ENCODE data around the gene CPA2. TPM values are rescaled to one million over a fixed set of nuclear protein-coding genes. Genes with fewer than 3 reads are reported as not detected.
"Not testable (repeated sequence)": the region's sequence is repeated elsewhere in the genome, so short reads cannot be mapped to it uniquely, and the experiment has no call there.

CPA2 gene
- polyA plus RNA-seq, 2 of the 4 experiments (the other 2 are of a cell fraction) = not detected

DNA sequence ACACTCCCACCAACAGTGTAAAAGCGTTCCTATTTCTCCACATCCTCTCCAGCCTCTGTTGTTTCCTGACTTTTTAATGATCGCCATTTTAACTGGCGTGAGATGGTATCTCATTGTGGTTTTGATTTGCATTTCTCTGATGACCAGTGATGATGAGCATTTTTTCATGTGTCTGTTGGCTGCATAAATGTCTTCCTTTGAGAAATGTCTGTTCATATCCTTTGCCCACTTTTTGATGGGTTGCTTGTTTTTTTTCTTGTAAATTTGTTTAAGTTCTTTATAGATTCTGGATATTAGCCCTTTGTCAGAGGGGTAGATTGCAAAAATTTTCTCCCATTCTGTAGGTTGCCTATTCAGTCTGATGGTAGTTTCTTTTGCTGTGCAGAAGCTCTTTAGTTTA lies 17.0 kb upstream of the CPA2 start:
- 61% methylated on average over 3 of the region's 3 CpGs for WGBS (ENCODE audit: missing lambda C conversion rate)
- H3K4me1 ChIP-seq; ATAC-seq; H3K4me3 ChIP-seq; H3K27ac ChIP-seq; H3K9me3 ChIP-seq; POLR2A ChIA-PET; H3K4me2 ChIP-seq; FAIRE-seq; CTCF ChIA-PET; DNase-seq (ENCODE audit: low read depth in 1 of 2, low spot score in 1 of 2): not testable (repeated sequence)

DNA sequence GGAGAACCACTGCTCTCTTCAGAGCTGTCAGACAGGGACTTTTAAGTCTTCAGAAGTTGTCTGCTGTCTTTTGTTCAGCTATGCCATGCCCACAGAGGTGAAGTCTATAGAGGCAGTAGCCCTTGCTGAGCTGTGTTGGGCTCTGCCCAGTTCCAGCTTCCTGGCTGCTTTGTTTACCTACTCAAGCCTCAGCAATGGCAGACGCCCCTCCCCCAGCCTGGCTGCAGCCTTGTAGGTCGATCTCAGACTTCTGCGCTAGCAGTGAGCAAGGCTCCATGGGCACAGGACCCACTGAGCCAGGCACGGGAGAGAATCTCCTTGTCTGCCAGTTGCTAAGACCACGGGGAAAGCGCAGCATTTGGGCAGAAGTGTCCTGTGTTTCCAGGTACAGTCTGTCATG lies 12.1 kb upstream of the CPA2 start:
- CTCF ChIA-PET = interaction anchor here (1.0 kb wide), 1 partner anchor 11 kb away, joined by 4 read pairs; no protein-coding TSS in a partner anchor

DNA sequence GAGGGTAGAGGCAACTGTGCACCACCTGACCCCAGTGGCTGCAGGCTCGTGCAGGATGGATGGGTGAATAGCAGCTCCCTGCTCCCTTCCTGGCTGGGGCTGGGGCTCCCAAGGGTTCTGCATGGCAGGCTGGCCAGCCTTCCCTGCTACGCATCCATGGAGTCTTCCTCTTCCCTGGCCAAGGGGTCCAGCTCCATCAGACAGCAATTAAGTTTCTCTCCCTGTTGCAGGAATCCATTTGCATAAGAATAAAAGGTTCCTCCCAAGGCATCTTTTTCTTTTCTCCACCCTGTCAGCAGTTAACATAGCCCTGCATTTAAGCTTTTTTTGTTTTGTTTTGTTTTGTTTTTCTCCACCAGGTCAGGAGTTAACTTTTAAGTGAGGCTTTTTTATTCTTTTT lies 10.0 kb upstream of the CPA2 start:
- TF ChIP-seq MYC (IDR thresholded peaks at IDR 0.05; ENCODE audit: borderline replicate concordance, low read length) = no peak
- TF ChIP-seq RCOR1 (IDR thresholded peaks at IDR 0.05; ENCODE audit: low read depth, low read length) = no peak
- TF ChIP-seq HEYL (CRISPR knock-in tag; IDR thresholded peaks at IDR 0.05) = no peak
- Histone ChIP-seq H3K4me3 (no peak overlapping the region), H3K9me3 (peaks cover 31% of the 10 kb centered on the region), H3K27ac (no peak overlapping the region), H3K4me2 (no peak overlapping the region), H3K4me1 (no peaks in the 10 kb centered on the region)
- ChIA-PET POLR2A (no interaction called here), CTCF (no interaction called here)
- 38% methylated on average over 2 of the region's 2 CpGs for WGBS (ENCODE audit: missing lambda C conversion rate)
- FAIRE-seq (no peak), ATAC-seq (no peak), DNase-seq (ENCODE audit: low read depth in 1 of 2, low spot score in 1 of 2) (no peak)

More for the DNA sequence above, 12.1 kb upstream of the CPA2 start:
- FAIRE-seq = no peak
- 50% methylated on average over 5 of the region's 6 CpGs for WGBS (ENCODE audit: missing lambda C conversion rate)
- Histone ChIP-seq H3K27ac (no peak overlapping the region), H3K4me1 (no peaks in the 10 kb centered on the region), H3K9me3 (peaks cover 28% of the 10 kb centered on the region), H3K4me3 (no peak overlapping the region), H3K4me2 (no peak overlapping the region)
- POLR2A ChIA-PET = no interaction called here
- TF ChIP-seq GATA3 (IDR thresholded peaks at IDR 0.05; ENCODE audit: borderline replicate concordance) (no peak), RCOR1 (IDR thresholded peaks at IDR 0.05; ENCODE audit: low read depth, low read length) (no peak), CBX8 (IDR thresholded peaks at IDR 0.05) (no peak), CEBPB (IDR thresholded peaks at IDR 0.05) (no peak), FOSL2 (IDR thresholded peaks at IDR 0.05) (no peak), FOSL2 (CRISPR knock-in tag; IDR thresholded peaks at IDR 0.05) (no peak), FOSB (CRISPR knock-in tag; IDR thresholded peaks at IDR 0.05) (no peak), MAFK (IDR thresholded peaks at IDR 0.05; ENCODE audit: partially characterized antibody) (no peak), CHD4 (IDR thresholded peaks at IDR 0.05; ENCODE audit: borderline replicate concordance) (no peak), HOXA7 (CRISPR knock-in tag; IDR thresholded peaks at IDR 0.05) (no peak), NFE2L2 (conservative IDR thresholded peaks at IDR 0.05; ENCODE audit: low read length) (no peak), EHMT2 (IDR thresholded peaks at IDR 0.05; ENCODE audit: low read depth) (no peak), JUN (IDR thresholded peaks at IDR 0.05) (no peak)
- TF ChIP-seq, protein P1, sequence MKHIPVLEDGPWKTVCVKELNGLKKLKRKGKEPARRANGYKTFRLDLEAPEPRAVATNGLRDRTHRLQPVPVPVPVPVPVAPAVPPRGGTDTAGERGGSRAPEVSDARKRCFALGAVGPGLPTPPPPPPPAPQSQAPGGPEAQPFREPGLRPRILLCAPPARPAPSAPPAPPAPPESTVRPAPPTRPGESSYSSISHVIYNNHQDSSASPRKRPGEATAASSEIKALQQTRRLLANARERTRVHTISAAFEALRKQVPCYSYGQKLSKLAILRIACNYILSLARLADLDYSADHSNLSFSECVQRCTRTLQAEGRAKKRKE (CRISPR knock-in tag; IDR thresholded peaks at IDR 0.05; ENCODE audit: low read depth) = no peak
- TF ChIP-seq, protein P2, sequence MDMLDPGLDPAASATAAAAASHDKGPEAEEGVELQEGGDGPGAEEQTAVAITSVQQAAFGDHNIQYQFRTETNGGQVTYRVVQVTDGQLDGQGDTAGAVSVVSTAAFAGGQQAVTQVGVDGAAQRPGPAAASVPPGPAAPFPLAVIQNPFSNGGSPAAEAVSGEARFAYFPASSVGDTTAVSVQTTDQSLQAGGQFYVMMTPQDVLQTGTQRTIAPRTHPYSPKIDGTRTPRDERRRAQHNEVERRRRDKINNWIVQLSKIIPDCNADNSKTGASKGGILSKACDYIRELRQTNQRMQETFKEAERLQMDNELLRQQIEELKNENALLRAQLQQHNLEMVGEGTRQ (IDR thresholded peaks at IDR 0.05) = no peak
- TF ChIP-seq, protein P3, sequence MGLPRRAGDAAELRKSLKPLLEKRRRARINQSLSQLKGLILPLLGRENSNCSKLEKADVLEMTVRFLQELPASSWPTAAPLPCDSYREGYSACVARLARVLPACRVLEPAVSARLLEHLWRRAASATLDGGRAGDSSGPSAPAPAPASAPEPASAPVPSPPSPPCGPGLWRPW (IDR thresholded peaks at IDR 0.05) = no peak
- ATAC-seq = no peak
- DNase-seq (ENCODE audit: low read depth in 1 of 2, low spot score in 1 of 2) = no peak

DNA sequence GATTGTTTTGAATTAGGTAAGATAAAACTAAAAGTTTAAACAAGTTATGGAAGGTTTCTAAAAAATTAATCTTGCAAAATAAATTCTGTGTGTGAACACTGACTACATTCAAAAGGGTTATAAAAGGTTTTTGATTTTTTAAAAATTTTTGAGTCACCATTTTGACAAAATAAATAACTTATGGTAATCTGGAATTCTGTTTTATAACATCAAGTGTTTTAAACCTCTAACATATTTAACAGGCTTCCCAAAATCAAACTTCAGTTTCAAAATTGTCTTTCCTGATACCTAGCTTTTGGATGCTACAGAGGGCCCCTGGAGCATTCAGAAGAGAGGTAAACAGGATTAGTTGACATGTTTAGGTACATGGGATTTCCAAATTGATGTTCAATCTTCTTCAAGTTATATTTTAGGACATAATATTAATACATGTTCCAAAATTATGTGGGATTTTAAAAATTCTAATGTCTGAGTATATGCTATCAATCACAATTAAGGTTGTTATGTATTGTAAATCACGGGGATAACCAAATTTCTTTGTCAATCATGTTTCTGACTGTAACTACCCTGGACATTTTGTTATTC lies 8.1 kb upstream of the CPA2 start:
- peaks cover 31% of the 10 kb centered on the region for H3K9me3 ChIP-seq
- ATAC-seq (no peak), FAIRE-seq (no peak), DNase-seq (ENCODE audit: low read depth in 1 of 2, low spot score in 1 of 2) (no peak)
- H3K4me1 ChIP-seq = no peaks in the 10 kb centered on the region
- CTCF ChIA-PET = interaction anchor here (0.5 to 1.4 kb wide), 3 partner anchors 18 to 572 kb away, joined by 3 read pairs; no protein-coding TSS in a partner anchor
- no peak overlapping the region for H3K4me2 ChIP-seq
- POLR2A ChIA-PET = no interaction called here
- TF ChIP-seq JUN (IDR thresholded peaks at IDR 0.05) (no peak), PHF8 (IDR thresholded peaks at IDR 0.05; ENCODE audit: borderline replicate concordance, low read depth) (no peak), RFX5 (IDR thresholded peaks at IDR 0.05) (no peak), ZFP36 (IDR thresholded peaks at IDR 0.05; ENCODE audit: borderline replicate concordance, partially characterized antibody) (no peak), POLR2AphosphoS2 (conservative IDR thresholded peaks at IDR 0.05; ENCODE audit: low read length) (no peak), MAFK (IDR thresholded peaks at IDR 0.05; ENCODE audit: partially characterized antibody) (no peak), POLR2A (IDR thresholded peaks at IDR 0.05; ENCODE audit: low read length) (no peak), FOSL2 (IDR thresholded peaks at IDR 0.05) (no peak), FOSL2 (CRISPR knock-in tag; IDR thresholded peaks at IDR 0.05) (no peak), EP300 (IDR thresholded peaks at IDR 0.05) (no peak)
- TF ChIP-seq, protein P1 (CRISPR knock-in tag; IDR thresholded peaks at IDR 0.05; ENCODE audit: low read depth) = no peak
- TF ChIP-seq, protein P4, sequence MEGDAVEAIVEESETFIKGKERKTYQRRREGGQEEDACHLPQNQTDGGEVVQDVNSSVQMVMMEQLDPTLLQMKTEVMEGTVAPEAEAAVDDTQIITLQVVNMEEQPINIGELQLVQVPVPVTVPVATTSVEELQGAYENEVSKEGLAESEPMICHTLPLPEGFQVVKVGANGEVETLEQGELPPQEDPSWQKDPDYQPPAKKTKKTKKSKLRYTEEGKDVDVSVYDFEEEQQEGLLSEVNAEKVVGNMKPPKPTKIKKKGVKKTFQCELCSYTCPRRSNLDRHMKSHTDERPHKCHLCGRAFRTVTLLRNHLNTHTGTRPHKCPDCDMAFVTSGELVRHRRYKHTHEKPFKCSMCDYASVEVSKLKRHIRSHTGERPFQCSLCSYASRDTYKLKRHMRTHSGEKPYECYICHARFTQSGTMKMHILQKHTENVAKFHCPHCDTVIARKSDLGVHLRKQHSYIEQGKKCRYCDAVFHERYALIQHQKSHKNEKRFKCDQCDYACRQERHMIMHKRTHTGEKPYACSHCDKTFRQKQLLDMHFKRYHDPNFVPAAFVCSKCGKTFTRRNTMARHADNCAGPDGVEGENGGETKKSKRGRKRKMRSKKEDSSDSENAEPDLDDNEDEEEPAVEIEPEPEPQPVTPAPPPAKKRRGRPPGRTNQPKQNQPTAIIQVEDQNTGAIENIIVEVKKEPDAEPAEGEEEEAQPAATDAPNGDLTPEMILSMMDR (IDR thresholded peaks at IDR 0.05) = no peak
- H3K4me3 ChIP-seq = no peak overlapping the region
- 2% methylated on average over 1 of the region's 1 CpG for WGBS (ENCODE audit: missing lambda C conversion rate)
- H3K27ac ChIP-seq = no peak overlapping the region

All from A549 (cell line).